OCI-LY3 (cell line): Measurements from ENCODE around the gene RAI1.
A peak's percentile ranks its signal among the peaks of the same experiment; 100 is the strongest.

Source experiments
- H2AFZ ChIP-seq: fragments of 200-600, 300-600 bp; shearing (Covaris generic); 2 replicates; pipeline ENCODE4 v1.6.0; 2014; ENCODE audit warnings: antibody characterized with exemption, low read depth, low read length
- H3K27ac ChIP-seq: fragments of 200-600, 300-600 bp; sonication (generic); 2 replicates; pipeline ENCODE4 v1.5.1; 2014; ENCODE audit warnings: mild to moderate bottlenecking, low read length, moderate library complexity, mixed read lengths
- H3K27me3 ChIP-seq: fragments of 200-600, 300-600 bp; sonication (generic); 2 replicates; pipeline ENCODE4 v1.6.1; 2014; ENCODE audit warnings: low read depth, low read length, mixed read lengths
- H3K36me3 ChIP-seq: fragments of 200-600, 300-600 bp; sonication (generic); replicated peaks from 2 replicates; pipeline ENCODE3; 2014; ENCODE audit warnings: low read depth, low read length, mixed read lengths
- H3K4me1 ChIP-seq: fragments of 300-600, 200-600 bp; sonication (generic); 2 replicates; pipeline ENCODE4 v1.6.1; 2014; ENCODE audit warnings: low read length, mixed read lengths
- H3K4me2 ChIP-seq: fragments of 200-600, 300-600 bp; sonication (generic); 2 replicates; pipeline ENCODE4 v1.6.1; 2014; ENCODE audit warnings: low read length, mixed read lengths
- H3K4me3 ChIP-seq: fragments of 300-600, 200-600 bp; sonication (generic); 2 replicates; pipeline ENCODE4 v1.5.1; 2014; ENCODE audit warnings: antibody characterized with exemption, mild to moderate bottlenecking, low read length, moderate library complexity
- H3K79me2 ChIP-seq: fragments of 300-600, 200-600 bp; shearing (Covaris generic); 2 replicates; pipeline ENCODE4 v1.6.1; 2014; ENCODE audit warnings: mild to moderate bottlenecking, low read length, mixed read lengths
- H3K9ac ChIP-seq: fragments of 300-600, 200-600 bp; shearing (Covaris generic); 2 replicates; pipeline ENCODE4 v1.6.0; 2014; ENCODE audit warnings: mild to moderate bottlenecking, low read length, moderate library complexity
- H3K9me3 ChIP-seq: fragments of 200-600, 300-600 bp; shearing (Covaris generic); 2 replicates; pipeline ENCODE4 v1.6.1; 2014; ENCODE audit warnings: low read length, mixed read lengths; ENCODE audit not compliant: insufficient read depth
- H4K20me1 ChIP-seq: fragments of 200-600, 300-600 bp; sonication (generic); 2 replicates; pipeline ENCODE4 v1.6.1; 2016; ENCODE audit warnings: low read length, mixed read lengths; ENCODE audit not compliant: insufficient read depth
- CTCF ChIP-seq: fragments of 200-600, 300-600 bp; sonication (generic); IDR thresholded peaks from 2 replicates; pipeline ENCODE4 v1.5.1; 2014; ENCODE audit warnings: antibody characterized with exemption, low read length, low read depth
- EZH2phosphoT487 ChIP-seq: fragments of 200-600 bp; shearing (Covaris generic); IDR thresholded peaks from 2 replicates; pipeline ENCODE4 v1.6.1; 2018; ENCODE audit warnings: antibody characterized with exemption, mixed run types, low read depth

RAI1 gene

GRCh38 chr17:17663160-17664063, 17.8 kb upstream of the RAI1 start:
- peak overlapping the region; percentile 66 for H3K27ac ChIP-seq
- H3K36me3 ChIP-seq = no peaks in the 10 kb centered on the region
- no peaks in the 10 kb centered on the region for H3K27me3 ChIP-seq
- no peaks in the 10 kb centered on the region for H3K79me2 ChIP-seq
- peak overlapping the region; percentile 92 for H3K4me2 ChIP-seq
- TF ChIP-seq CTCF = no peak
- no peak for TF ChIP-seq EZH2phosphoT487
- peak overlapping the region; percentile 60 for H3K4me3 ChIP-seq
- peak overlapping the region; percentile 24; the same call in 1 of the 2 replicates for H3K9ac ChIP-seq
- no peaks in the 10 kb centered on the region for H4K20me1 ChIP-seq
- no peaks in the 10 kb centered on the region for H3K9me3 ChIP-seq
- no peak overlapping the region for H2AFZ ChIP-seq
- peaks cover 29% of the 10 kb centered on the region for H3K4me1 ChIP-seq

GRCh38 chr17:17664064-17664452, 17.2 kb upstream of the RAI1 start:
- TF ChIP-seq CTCF (no peak), EZH2phosphoT487 (no peak)
- no peaks in the 10 kb centered on the region for H3K27me3 ChIP-seq
- H3K4me3 ChIP-seq = no peak overlapping the region
- H2AFZ ChIP-seq = no peak overlapping the region
- H3K9ac ChIP-seq = no peak overlapping the region
- peaks cover 29% of the 10 kb centered on the region for H3K4me1 ChIP-seq
- no peaks in the 10 kb centered on the region for H3K79me2 ChIP-seq
- H4K20me1 ChIP-seq = no peaks in the 10 kb centered on the region
- no peaks in the 10 kb centered on the region for H3K9me3 ChIP-seq
- H3K4me2 ChIP-seq = peak overlapping the region; percentile 92
- H3K27ac ChIP-seq = no peak overlapping the region
- no peaks in the 10 kb centered on the region for H3K36me3 ChIP-seq

GRCh38 chr17:17665255-17665654, 16.0 kb upstream of the RAI1 start:
- Histone ChIP-seq H3K4me2 (no peak overlapping the region), H3K27ac (no peak overlapping the region), H3K9me3 (no peaks in the 10 kb centered on the region), H3K4me1 (peaks cover 29% of the 10 kb centered on the region), H2AFZ (no peak overlapping the region), H3K36me3 (no peaks in the 10 kb centered on the region), H3K9ac (no peak overlapping the region), H3K79me2 (no peaks in the 10 kb centered on the region), H3K4me3 (no peak overlapping the region), H4K20me1 (no peaks in the 10 kb centered on the region), H3K27me3 (no peaks in the 10 kb centered on the region)
- TF ChIP-seq EZH2phosphoT487 (no peak), CTCF (no peak)

GRCh38 chr17:17666111-17666714, 15.0 kb upstream of the RAI1 start:
- Histone ChIP-seq H3K4me1 (peaks cover 29% of the 10 kb centered on the region), H3K4me2 (no peak overlapping the region), H3K27me3 (no peaks in the 10 kb centered on the region), H3K27ac (no peak overlapping the region), H3K9me3 (no peaks in the 10 kb centered on the region), H3K79me2 (no peaks in the 10 kb centered on the region), H4K20me1 (no peaks in the 10 kb centered on the region), H3K9ac (no peak overlapping the region), H3K4me3 (no peak overlapping the region), H3K36me3 (no peaks in the 10 kb centered on the region), H2AFZ (no peak overlapping the region)
- TF ChIP-seq EZH2phosphoT487 (no peak), CTCF (no peak)
